K562 (cell line): ENCODE measurements around the gene MAGIX. TPM values are rescaled to one million over a fixed set of nuclear protein-coding genes. Genes with fewer than 3 reads are reported as not detected.
A peak's percentile ranks its signal among the peaks of the same experiment; 100 is the strongest.

Experiments
- ARID2 ChIP-seq: fragments of 450-650 bp; IDR thresholded peaks from 2 replicates; pipeline ENCODE4 v1.6.1; 2017; ENCODE audit warnings: antibody characterized with exemption, mild to moderate bottlenecking
- ELK1 ChIP-seq: sonication (generic); formaldehyde crosslinking; IDR thresholded peaks from 2 replicates; pipeline ENCODE4 v1.8.1; 2022; ENCODE audit warnings: missing genetic modification reagents
- KAT7 ChIP-seq: sonication (generic); formaldehyde crosslinking; IDR thresholded peaks from 2 replicates; pipeline ENCODE4 v1.8.0; 2022; ENCODE audit warnings: missing genetic modification reagents, mild to moderate bottlenecking, borderline replicate concordance
- KDM1A ChIP-seq, 2 experiments: fragments of 450-650 bp; IDR thresholded peaks; 2 replicates each; pipeline ENCODE4 v1.6.1; 2016; ENCODE audit warnings: mild to moderate bottlenecking in 2 of 2
- LARP7 ChIP-seq: fragments of 450-650 bp; IDR thresholded peaks from 2 replicates; pipeline ENCODE4 v1.6.1; 2016
- MTF1 ChIP-seq: fragments of 250-450 bp; sonication (Bioruptor Pico); IDR thresholded peaks from 2 replicates; pipeline ENCODE4 v1.9.0; 2021; ENCODE audit warnings: moderate library complexity, mild to moderate bottlenecking, inconsistent platforms, borderline replicate concordance
- NCOA1 ChIP-seq: fragments of 450-650 bp; IDR thresholded peaks from 2 replicates; pipeline ENCODE4 v1.6.1; 2016; ENCODE audit warnings: low read depth
- NELFE ChIP-seq: IDR thresholded peaks from 2 replicates; pipeline ENCODE4 v1.6.1; 2011; ENCODE audit warnings: mild to moderate bottlenecking; ENCODE audit not compliant: insufficient read depth, insufficient read length
- ZBTB17 ChIP-seq: fragments of 450-650 bp; formaldehyde crosslinking; IDR thresholded peaks from 2 replicates; pipeline ENCODE4 v1.4.0; 2020; ENCODE audit warnings: mild to moderate bottlenecking
- ZNF184 ChIP-seq: sonication (generic); formaldehyde crosslinking; IDR thresholded peaks from 2 replicates; pipeline ENCODE4 v1.5.0; 2020; ENCODE audit warnings: missing genetic modification reagents
- ZNF318 ChIP-seq, 2 experiments: fragments of 450-650 bp; IDR thresholded peaks; 2 replicates each; pipeline ENCODE4 v1.6.1; 2016; ENCODE audit warnings: mild to moderate bottlenecking in 2 of 2, borderline replicate concordance in 1 of 2, low read depth in 1 of 2, moderate library complexity in 1 of 2
- ZNF644 ChIP-seq: fragments of 200-800 bp; sonication (Bioruptor generic); IDR thresholded peaks from 2 replicates; pipeline ENCODE4 v1.6.1; 2016; ENCODE audit warnings: low read depth, missing genetic modification characterization, missing compliant biosample characterization
- ZNF696 ChIP-seq: fragments of 250-450 bp; sonication (Bioruptor Pico); conservative IDR thresholded peaks from 2 replicates; pipeline ENCODE4 v1.4.0; 2020; ENCODE audit warnings: mild to moderate bottlenecking, moderate library complexity
- polyA plus RNA-seq, 8 experiments: library from polyadenylated mRNA; depleted of rRNA in 4 of 8; stranded (reverse) in 5 of 8; unstranded in 3 of 8; fragments of >200 nt; fragmentation: Nextera tagmentation in 2 of 8; fragmentation: Illumina TruSeq in 1 of 8; extraction: Ambion mirVana in 2 of 8; extraction: Trizol in 1 of 8; gene quantifications; 2 replicates each; pipeline versions ENCODE4 v1.2.1 to v1.2.3, GENCODE V29; 2011 to 2014; ENCODE audit warnings: inconsistent platforms in 1 of 8, missing spikeins in 1 of 8
- total RNA-seq, 7 experiments: library from RNA; depleted of rRNA in 6 of 7; stranded (reverse); fragments of >200 nt in 6 of 7; fragmentation: Illumina TruSeq in 2 of 7; extraction: Trizol in 2 of 7; gene quantifications; 2 replicates each; pipeline versions ENCODE4 v1.2.1 to v1.2.3, GENCODE V29; 2011 to 2021; ENCODE audit warnings: low replicate concordance in 1 of 7
- TF ChIP-seq, protein P1 (sequence below): IDR thresholded peaks from 2 replicates; pipeline ENCODE4 v1.6.1; 2011; ENCODE audit not compliant: insufficient read length; ENCODE audit errors: extremely low read depth
- TF ChIP-seq, protein P2 (sequence below): fragments of 450-650 bp; formaldehyde crosslinking; IDR thresholded peaks from 2 replicates; pipeline ENCODE4 v1.4.0; 2022; ENCODE audit warnings: missing genetic modification characterization

Gene MAGIX
- total and polyA plus RNA-seq, 9 of the 15 experiments (the other 6 are each of a cell fraction or from before 2014, with no cell fraction given): 0.08 to 3.5 (median 0.47) TPM

DNA sequence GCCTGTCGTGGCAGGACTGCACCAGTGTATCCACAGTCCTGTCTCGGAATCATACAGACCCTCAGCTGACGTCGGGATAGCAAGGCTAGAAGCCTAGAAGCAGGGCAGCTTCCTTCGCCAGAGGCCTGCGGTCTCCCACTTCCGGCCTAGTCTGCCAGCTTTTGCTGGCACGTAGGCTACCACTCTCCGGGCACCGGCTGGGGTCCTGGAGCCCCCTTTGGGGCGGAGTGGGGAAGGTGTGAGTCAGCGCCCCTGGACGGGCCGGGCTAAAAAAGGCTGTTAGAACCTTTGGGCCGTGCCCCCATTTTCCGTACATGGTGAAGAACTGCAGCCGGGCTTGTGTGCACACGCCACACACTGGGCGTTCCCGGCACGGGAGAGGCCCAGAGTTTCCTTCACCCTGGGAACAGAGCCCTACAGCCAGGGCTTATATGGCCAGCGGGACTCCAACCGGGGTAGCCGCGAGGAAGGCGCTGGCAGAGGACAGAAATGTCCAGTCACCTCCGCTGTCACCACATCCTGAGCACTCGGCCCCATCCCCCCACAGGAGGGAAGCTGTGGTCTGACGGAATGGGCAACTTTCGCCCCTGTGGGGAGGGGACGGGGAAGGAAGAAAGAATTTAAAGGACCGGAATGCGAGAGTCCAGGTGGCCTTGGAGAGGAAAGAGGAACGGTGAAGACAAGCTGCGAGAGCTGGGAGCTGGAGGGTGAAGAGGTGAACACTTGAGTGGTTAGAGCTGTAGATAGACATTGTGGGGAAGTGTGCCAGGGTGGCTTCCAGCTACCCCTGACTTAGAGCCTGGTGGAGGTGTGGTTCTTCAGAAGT, 4.6 kb downstream of the MAGIX start (continued):
- peak in 1 of 2 experiments; percentile 71; a peak in 2 of 4 replicates for TF ChIP-seq ZNF318 (IDR thresholded peaks at IDR 0.05; ENCODE audit: borderline replicate concordance in 1 of 2, low read depth in 1 of 2)
- 0 out of 2 replicates have a peak, but pooled peaks have one; percentile 30 for TF ChIP-seq MTF1 (CRISPR knock-in tag)
- no peak for TF ChIP-seq NELFE
- TF ChIP-seq NCOA1: 0 out of 2 replicates have a peak, but pooled peaks have one; percentile 32
- TF ChIP-seq ARID2: no peak
- no peak for TF ChIP-seq ZNF696 (CRISPR knock-in tag)
- TF ChIP-seq, protein P1, sequence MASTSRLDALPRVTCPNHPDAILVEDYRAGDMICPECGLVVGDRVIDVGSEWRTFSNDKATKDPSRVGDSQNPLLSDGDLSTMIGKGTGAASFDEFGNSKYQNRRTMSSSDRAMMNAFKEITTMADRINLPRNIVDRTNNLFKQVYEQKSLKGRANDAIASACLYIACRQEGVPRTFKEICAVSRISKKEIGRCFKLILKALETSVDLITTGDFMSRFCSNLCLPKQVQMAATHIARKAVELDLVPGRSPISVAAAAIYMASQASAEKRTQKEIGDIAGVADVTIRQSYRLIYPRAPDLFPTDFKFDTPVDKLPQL: no peak
- TF ChIP-seq ZNF644 (tag): no peak
- TF ChIP-seq KAT7: no peak
- no peak for TF ChIP-seq ELK1 (CRISPR knock-in tag)
- TF ChIP-seq KDM1A (IDR thresholded peaks at IDR 0.05): no peak
- no peak for TF ChIP-seq ZNF184 (CRISPR knock-in tag)
- 0 out of 2 replicates have a peak, but pooled peaks have one; percentile 12 for TF ChIP-seq LARP7
- TF ChIP-seq, protein P2, sequence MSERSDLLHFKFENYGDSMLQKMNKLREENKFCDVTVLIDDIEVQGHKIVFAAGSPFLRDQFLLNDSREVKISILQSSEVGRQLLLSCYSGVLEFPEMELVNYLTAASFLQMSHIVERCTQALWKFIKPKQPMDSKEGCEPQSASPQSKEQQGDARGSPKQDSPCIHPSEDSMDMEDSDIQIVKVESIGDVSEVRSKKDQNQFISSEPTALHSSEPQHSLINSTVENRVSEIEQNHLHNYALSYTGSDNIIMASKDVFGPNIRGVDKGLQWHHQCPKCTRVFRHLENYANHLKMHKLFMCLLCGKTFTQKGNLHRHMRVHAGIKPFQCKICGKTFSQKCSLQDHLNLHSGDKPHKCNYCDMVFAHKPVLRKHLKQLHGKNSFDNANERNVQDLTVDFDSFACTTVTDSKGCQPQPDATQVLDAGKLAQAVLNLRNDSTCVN: 0 out of 2 replicates have a peak, but pooled peaks have one; percentile 43
- 0 out of 2 replicates have a peak, but pooled peaks have one; percentile 14 for TF ChIP-seq ZBTB17 (CRISPR knock-in tag)
